WTC11 (cell line): ENCODE data around the gene LZTR1.

ENCODE experiments used
- ATF6 ChIP-seq: sonication (generic); formaldehyde crosslinking; IDR thresholded peaks from 2 replicates; pipeline ENCODE4 v1.8.1; 2023; ENCODE audit warnings: mild to moderate bottlenecking, missing genetic modification reagents
- E2F1 ChIP-seq: sonication (generic); formaldehyde crosslinking; IDR thresholded peaks from 2 replicates; pipeline ENCODE4 v1.8.0; 2022; ENCODE audit warnings: mild to moderate bottlenecking, missing genetic modification reagents
- ELF4 ChIP-seq: sonication (generic); formaldehyde crosslinking; IDR thresholded peaks from 2 replicates; pipeline ENCODE4 v1.8.1; 2022; ENCODE audit warnings: low read depth, mild to moderate bottlenecking, moderate library complexity, missing genetic modification reagents
- JUN ChIP-seq: sonication (generic); formaldehyde crosslinking; IDR thresholded peaks from 2 replicates; pipeline ENCODE4 v1.8.0; 2023; ENCODE audit warnings: mild to moderate bottlenecking, missing genetic modification reagents
- KAT7 ChIP-seq: sonication (generic); formaldehyde crosslinking; IDR thresholded peaks from 2 replicates; pipeline ENCODE4 v1.8.1; 2023; ENCODE audit warnings: missing genetic modification reagents, mild to moderate bottlenecking, borderline replicate concordance
- TEAD4 ChIP-seq: sonication (generic); formaldehyde crosslinking; IDR thresholded peaks from 2 replicates; pipeline ENCODE4 v1.8.0; 2022; ENCODE audit warnings: mild to moderate bottlenecking, missing genetic modification reagents
- TP53 ChIP-seq: sonication (generic); formaldehyde crosslinking; IDR thresholded peaks from 2 replicates; pipeline ENCODE4 v1.8.1; 2023; ENCODE audit warnings: mild to moderate bottlenecking, missing genetic modification reagents
- ZBTB21 ChIP-seq: sonication (generic); formaldehyde crosslinking; IDR thresholded peaks from 2 replicates; pipeline ENCODE4 v1.8.1; 2023; ENCODE audit warnings: mild to moderate bottlenecking, missing genetic modification reagents, borderline replicate concordance
- ZNF263 ChIP-seq: sonication (generic); formaldehyde crosslinking; IDR thresholded peaks from 2 replicates; pipeline ENCODE4 v1.8.1; 2022; ENCODE audit warnings: low read depth, mild to moderate bottlenecking, moderate library complexity, missing genetic modification reagents
- ZNF423 ChIP-seq: fragments of 250-450 bp; sonication (Bioruptor Pico); IDR thresholded peaks from 2 replicates; pipeline ENCODE4 v2.1.2; 2022; ENCODE audit warnings: mild to moderate bottlenecking, moderate library complexity
- ZNF512 ChIP-seq: sonication (generic); formaldehyde crosslinking; IDR thresholded peaks from 2 replicates; pipeline ENCODE4 v1.8.1; 2022; ENCODE audit warnings: missing genetic modification reagents, borderline replicate concordance
- TF ChIP-seq, protein P1 (sequence below): fragments of 200-600 bp; IDR thresholded peaks from 2 replicates; pipeline ENCODE4 v1.8.0; 2022; ENCODE audit warnings: antibody characterized with exemption

- TF ChIP-seq, protein P1, sequence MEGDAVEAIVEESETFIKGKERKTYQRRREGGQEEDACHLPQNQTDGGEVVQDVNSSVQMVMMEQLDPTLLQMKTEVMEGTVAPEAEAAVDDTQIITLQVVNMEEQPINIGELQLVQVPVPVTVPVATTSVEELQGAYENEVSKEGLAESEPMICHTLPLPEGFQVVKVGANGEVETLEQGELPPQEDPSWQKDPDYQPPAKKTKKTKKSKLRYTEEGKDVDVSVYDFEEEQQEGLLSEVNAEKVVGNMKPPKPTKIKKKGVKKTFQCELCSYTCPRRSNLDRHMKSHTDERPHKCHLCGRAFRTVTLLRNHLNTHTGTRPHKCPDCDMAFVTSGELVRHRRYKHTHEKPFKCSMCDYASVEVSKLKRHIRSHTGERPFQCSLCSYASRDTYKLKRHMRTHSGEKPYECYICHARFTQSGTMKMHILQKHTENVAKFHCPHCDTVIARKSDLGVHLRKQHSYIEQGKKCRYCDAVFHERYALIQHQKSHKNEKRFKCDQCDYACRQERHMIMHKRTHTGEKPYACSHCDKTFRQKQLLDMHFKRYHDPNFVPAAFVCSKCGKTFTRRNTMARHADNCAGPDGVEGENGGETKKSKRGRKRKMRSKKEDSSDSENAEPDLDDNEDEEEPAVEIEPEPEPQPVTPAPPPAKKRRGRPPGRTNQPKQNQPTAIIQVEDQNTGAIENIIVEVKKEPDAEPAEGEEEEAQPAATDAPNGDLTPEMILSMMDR = no peak
- TF ChIP-seq ZNF263 (CRISPR knock-in tag) (no peak), E2F1 (CRISPR knock-in tag) (no peak), ZBTB21 (CRISPR knock-in tag) (no peak), TEAD4 (no peak), ELF4 (no peak), ZNF423 (CRISPR knock-in tag) (no peak), TP53 (CRISPR knock-in tag) (no peak), ZNF512 (CRISPR knock-in tag) (no peak), JUN (CRISPR knock-in tag) (no peak), KAT7 (CRISPR knock-in tag) (no peak), ATF6 (CRISPR knock-in tag) (no peak)
Observed at GRCh38 chr22:20986365-20986764, 4.3 kb downstream of the LZTR1 start.
